GM03348 (cell line): Measurements from ENCODE around the gene FMO4.
"Not testable (repeated sequence)": the region's sequence is repeated elsewhere in the genome, so short reads cannot be mapped to it uniquely, and the experiment has no call there.

Source experiments
- DNase-seq: peaks from one replicate; pipeline ENCODE4 v3.0.0; 2012; ENCODE audit warnings: low spot score

FMO4 gene

DNA sequence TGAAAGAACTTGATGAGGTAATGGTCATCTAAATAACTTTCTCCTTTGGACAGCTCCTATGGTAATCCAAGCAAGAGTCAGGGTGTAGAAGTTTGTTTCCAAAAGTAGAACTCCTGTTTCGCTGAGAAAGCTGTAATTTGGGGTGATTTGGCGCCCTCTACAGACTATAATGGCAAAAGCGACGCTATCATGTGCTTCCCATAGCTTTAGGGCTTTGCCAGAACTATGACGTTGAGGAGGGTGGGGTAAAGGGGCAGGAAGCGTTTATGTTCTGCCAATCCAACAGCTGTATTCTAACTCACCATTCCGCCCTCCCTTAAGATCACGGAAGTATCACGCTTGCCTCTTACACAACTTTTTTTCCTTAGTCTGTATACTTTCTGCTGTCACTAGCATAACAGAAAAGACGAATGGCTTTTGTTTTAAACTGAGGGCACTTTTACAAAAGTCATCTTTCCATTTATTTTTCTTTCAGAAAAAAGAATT lies at the start of gene FMO4:
Gene FMO4 (plus strand): TSS at position 349 of the 486 bp plus-strand sequence. CDS start 5,643 bp downstream, outside the sequence.
- DNase-seq, result peak; percentile 96

- no peak for DNase-seq
Observed at GRCh38 chr1:171265686-171266085, 48.3 kb upstream of the FMO4 start.

- DNase-seq, result no peak
Observed at GRCh38 chr1:171266930-171267329, 47.1 kb upstream of the FMO4 start.

- DNase-seq, result no peak
Observed at GRCh38 chr1:171267391-171267790, 46.6 kb upstream of the FMO4 start.

GRCh38 chr1:171270806-171271205 lies 43.2 kb upstream of the FMO4 start:
- no peak for DNase-seq

GRCh38 chr1:171277534-171277933 lies 36.4 kb upstream of the FMO4 start:
- no peak for DNase-seq

DNA sequence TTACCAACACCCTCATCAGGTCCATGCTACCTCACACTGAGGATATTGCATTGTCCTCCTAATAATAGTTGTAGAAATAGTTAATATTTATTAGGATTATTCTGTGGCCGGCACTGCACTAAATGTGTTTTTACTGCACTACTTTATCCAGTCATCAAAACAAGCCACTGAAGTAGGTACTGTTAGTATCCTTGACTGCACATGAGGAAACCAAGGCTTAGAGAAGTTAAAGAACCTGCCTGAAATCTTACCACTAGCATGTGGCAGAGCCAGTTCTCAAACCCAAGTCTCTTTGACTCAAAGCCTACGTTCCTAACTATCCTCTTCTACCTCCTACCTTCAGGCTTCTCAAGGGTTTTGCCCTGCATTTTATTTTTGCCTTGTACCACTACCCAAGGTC lies 34.7 kb upstream of the FMO4 start:
- DNase-seq, result no peak

GRCh38 chr1:171279678-171280077 lies 34.3 kb upstream of the FMO4 start:
- no peak for DNase-seq

GRCh38 chr1:171280599-171280998 lies 33.4 kb upstream of the FMO4 start:
- no peak for DNase-seq

DNA sequence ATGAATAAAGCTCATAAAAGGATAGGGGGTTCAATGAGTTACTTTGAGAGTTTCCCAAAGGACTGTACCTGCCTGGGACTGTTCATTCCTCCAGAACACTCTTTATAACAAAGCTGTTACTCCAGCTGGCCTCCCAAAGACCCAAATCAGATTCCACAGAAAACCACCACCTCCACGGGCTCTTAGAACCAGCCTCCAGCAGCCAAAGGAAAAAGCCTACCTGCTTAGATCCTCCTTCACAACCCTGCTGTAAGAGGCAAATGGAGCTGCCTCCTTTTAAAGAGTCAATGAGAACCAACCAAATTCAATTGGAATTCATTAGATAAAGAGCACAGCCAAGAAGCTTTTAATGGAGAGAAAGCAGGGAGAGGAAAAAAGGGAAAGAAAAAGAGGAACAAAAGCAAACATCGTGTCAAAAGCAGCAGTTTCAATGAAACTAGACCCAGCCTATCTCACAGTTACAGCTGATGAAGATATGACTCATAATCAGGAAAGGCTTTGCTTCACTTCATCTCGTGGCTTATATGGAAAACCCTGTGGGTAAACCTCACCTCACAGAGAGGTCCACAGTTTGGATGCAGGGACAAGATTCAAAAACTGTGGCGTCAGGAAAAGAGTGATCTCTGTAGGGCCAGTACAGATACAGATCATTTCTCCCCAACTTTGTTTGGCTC lies 27.8 kb upstream of the FMO4 start:
- DNase-seq, result peak; percentile 25

GRCh38 chr1:171290621-171291020 lies 23.4 kb upstream of the FMO4 start:
- DNase-seq, result no peak

- DNase-seq, result peak; percentile 44
Observed at GRCh38 chr1:171292799-171293198, 21.2 kb upstream of the FMO4 start.

DNA sequence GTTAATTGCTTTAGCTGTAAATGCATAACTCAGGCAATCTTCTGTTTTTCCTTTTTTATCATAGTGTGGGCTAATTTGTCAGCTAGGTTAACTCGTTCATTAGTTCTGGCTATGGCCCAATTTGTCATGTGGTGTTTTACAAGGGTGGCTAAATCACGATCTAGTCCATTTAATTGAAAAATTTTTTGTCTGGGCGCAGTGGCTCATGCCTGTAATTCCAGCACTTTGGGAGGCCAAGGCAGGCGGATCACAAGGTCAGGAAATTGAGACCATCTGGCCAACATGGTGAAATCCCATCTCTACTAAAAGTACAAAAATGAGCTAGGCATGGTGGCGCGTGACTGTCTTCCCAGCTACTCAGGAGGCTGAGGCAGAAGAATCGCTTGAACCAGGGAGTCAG lies 18.6 kb upstream of the FMO4 start:
- not testable (repeated sequence) for DNase-seq

DNA sequence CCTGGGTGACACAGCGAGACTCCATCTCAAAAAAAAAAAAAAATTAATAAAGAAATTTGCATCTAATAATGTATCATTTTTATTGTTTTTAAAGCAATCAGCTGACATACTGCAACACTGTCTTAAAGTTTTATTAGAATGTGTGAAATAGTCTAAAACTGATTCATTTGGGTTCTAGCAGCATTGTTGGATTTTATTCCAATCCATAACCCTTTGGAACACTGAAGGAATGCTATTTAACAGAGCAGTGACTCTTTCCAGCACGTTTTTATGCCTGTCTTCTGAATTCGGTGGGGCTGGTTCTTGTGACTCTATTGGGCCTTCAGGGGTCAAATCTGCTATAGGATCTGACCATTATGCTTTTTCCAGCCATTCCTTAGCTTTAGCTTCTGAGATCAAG lies 18.2 kb upstream of the FMO4 start:
- DNase-seq, result no peak

DNA sequence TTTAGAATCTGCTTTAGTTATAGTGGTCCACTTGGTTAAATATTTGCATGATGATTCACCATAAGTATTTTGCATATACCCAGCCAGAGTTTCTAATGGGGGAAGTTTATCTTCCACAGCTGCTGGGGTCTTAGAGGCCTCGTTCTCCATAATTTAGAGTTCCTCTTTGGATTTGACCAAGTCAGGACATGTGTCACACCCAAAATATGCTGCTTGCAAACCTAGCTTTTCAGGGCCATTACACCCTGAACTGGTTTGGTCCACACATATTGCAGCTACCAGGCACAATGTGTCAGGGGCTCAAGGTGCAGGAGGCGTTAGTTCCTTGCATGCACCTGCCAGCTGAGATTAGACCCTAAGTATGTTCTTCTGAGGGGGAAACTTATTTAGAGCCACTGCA lies 17.1 kb upstream of the FMO4 start:
- DNase-seq, result no peak

DNA sequence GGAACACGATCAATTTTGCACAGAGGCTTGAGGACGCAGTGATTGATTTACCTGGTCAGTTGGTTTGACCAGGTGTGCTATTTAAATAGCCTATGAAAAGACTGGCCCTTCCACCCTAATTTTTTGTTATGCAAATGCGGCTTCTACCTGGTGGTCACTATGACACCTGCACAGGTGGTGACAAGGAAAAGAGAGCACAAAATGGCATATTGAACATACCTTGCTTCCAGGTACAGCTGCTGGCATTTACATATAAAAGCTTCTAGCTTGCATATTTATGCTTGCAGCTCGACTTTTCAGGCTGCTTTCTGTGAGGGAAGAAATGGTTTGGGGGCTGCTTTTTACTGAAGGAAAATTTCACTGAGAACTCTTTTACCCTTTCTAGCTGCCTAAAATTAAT lies 15.3 kb upstream of the FMO4 start:
- DNase-seq, result no peak

DNA sequence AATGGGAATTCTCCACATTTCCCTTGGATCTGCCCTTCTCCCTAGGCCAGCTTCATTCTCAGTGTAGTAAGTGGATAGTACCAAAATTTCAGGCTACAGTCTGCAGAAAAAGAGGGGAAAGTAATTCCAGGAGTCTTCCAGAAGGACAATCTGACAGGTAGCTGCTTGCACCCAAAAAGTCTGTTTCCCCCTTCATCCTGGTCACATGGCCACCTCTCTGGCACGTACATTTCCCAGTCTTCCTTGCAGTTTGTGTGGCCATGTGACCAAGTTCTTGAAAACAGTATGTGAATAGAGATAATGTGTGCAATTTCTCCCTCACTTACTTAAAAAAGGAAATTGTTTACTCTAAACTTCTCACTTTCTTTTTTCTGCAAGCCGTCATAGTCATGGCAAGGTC lies 14.6 kb upstream of the FMO4 start:
- DNase-seq, result no peak

DNA sequence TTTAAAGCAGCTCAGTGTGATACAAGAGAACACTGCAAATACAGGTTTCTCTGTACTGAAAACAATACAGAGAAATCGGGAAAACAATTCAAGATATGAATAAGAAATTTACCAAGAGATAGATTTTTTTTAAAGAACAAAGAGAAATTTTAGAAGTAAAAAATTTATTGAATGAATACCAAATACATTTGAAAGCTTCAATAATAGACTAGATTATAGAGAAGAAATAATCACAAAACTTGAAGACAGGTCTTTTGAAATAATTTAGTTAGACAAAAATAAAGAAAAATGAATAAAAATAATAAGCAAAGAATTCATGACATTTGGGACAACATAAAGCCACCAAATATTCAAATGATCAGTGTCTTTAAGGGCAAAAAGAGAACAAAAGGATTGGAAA lies 13.6 kb upstream of the FMO4 start:
- DNase-seq, result no peak

DNA sequence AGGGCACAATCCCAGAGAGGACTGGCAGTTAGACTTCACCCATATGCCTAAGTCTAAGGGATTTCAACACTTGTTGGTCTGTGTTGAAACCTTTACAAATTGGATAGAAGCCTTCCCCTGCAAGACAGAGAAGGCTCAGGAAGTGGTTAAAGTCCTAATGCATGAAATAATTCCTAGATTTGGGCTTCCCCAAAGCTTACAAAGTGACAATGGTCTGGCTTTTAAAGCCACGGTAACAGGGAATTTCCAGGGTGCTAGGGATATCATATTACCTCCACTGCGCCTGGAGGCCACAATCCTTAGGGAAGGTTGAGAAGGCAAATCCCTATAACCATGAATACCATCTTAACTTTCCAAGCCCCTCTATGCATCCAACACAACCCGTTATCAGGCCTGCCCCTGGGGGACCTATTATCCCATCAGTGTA lies 3.3 kb upstream of the FMO4 start:
- DNase-seq, result no peak

DNA sequence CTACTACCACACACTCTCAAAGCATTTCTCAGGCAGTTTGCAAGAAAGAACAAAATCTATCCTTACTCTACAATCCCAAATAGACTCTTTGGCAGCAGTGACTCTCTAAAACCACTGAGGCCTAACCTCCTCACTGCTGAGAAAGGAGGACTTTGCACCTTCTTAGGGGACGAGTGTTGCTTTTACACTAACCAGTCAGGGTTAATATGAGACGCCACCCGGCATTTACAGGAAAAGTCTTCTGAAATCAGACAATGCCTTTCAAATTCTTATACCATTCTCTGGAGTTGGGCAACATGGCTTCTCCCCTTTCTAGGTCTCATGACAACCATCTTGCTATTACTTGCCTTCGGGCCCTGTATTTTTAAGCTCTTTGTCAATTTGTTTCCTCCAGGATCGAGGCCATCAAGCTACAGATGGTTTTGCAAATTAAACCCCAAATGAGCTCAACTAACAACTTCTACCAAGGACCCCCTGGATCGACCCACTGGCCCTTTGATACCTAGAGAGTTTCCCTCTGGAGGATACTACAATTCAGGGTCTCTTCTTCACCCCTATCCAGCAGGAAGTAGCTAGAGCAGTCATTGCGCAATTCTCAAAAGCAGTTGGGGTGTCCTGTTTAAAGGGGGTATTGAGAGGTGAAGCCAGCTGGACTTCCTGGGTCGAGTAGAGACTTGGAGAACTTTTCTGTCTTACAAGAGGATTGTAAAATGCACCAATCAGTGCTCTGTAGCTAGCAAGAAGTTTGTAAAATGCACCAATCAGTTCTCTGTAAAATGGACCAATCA lies 2.0 kb upstream of the FMO4 start:
- DNase-seq, result no peak

DNA sequence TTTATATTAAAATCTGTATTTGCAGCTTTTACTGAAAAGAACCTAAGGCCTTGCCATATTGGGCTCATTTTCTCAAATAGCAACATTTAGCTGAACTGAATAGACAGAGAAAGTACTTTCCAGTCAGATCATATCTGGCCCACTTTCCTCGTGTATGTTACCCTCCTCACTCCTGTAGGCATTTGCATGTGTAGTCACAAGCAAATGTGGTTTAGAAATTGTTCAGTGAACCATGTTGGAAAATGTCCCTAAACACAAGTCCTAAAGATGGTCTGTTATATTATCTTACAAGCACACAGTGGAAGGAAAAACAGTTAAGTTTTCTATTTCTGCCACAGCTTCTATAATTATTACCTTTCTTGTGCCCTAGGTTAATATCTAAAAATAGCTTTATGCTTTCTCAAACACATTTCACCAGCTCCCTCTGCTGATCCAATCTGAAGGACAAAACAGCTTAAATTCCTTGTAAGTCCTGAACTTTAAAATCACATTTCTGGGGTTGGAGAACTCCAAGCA lies 606 bp upstream of the FMO4 start:
- no peak for DNase-seq

DNA sequence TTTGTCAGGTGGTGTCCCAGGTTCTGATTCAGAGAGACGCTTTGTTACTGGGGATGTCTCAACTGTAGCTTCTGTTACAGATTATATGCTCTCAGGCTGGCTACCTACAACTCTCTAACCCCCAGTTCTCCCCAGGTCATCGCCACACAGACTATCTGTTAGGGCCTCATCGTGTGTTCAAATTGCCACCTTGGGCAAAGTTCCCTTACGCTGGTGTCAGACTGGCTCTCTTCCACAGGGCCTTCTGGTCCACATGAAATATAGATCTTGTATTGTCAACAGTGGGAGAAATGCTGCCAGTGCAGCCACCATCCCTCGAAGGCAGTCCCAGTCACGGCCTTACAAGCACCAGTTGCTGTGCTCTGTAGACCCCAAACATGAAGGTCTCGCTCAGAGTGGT lies 15.3 kb downstream of the FMO4 start:
- no peak for DNase-seq

- DNase-seq, result no peak
Observed at GRCh38 chr1:171334024-171334640, 20.1 kb downstream of the FMO4 start.
